HG03135 (cell line): ENCODE data around the gene PCSK5.

Experiments used
- ATAC-seq: cut with Tn5 transposase; IDR thresholded peaks from one replicate; pipeline ENCODE4 v1.9.1; 2021; ENCODE audit warnings: mild to moderate bottlenecking, moderate library complexity; ENCODE audit not compliant: unreplicated experiment

PCSK5 gene

GRCh38 chr9:76221423-76221822 is 330.9 kb downstream of the PCSK5 start:
- ATAC-seq, result no peak

- no peak for ATAC-seq
Measured at GRCh38 chr9:76223749-76224340, 333.4 kb downstream of the PCSK5 start.

GRCh38 chr9:76227156-76227555 is 336.7 kb downstream of the PCSK5 start:
- ATAC-seq, result no peak

- ATAC-seq, result no peak
Measured at GRCh38 chr9:76231001-76231400, 340.5 kb downstream of the PCSK5 start.

GRCh38 chr9:76232861-76233489 is 342.5 kb downstream of the PCSK5 start:
- no peak for ATAC-seq

- ATAC-seq, result no peak
Measured at GRCh38 chr9:76240578-76240977, 350.1 kb downstream of the PCSK5 start.

GRCh38 chr9:76245518-76245917 is 355.0 kb downstream of the PCSK5 start:
- no peak for ATAC-seq

GRCh38 chr9:76246680-76247079 is 356.2 kb downstream of the PCSK5 start:
- ATAC-seq, result no peak

GRCh38 chr9:76247426-76247825 is 357.0 kb downstream of the PCSK5 start:
- ATAC-seq, result no peak

GRCh38 chr9:76249309-76249708 is 358.8 kb downstream of the PCSK5 start:
- ATAC-seq, result no peak

GRCh38 chr9:76255781-76256455 is 365.4 kb downstream of the PCSK5 start:
- no peak for ATAC-seq

GRCh38 chr9:76257311-76257710 is 366.8 kb downstream of the PCSK5 start:
- no peak for ATAC-seq

GRCh38 chr9:76266649-76267283 is 376.3 kb downstream of the PCSK5 start:
- no peak for ATAC-seq

- no peak for ATAC-seq
Measured at GRCh38 chr9:76267284-76267652, 376.8 kb downstream of the PCSK5 start.

- ATAC-seq, result no peak
Measured at GRCh38 chr9:76269789-76270188, 379.3 kb downstream of the PCSK5 start.

- no peak for ATAC-seq
Measured at GRCh38 chr9:76271755-76272154, 381.3 kb downstream of the PCSK5 start.

GRCh38 chr9:76289042-76289441 is 398.6 kb downstream of the PCSK5 start:
- no peak for ATAC-seq

- ATAC-seq, result no peak
Measured at GRCh38 chr9:76289703-76290102, 399.2 kb downstream of the PCSK5 start.

- ATAC-seq, result no peak
Measured at GRCh38 chr9:76290555-76290954, 400.1 kb downstream of the PCSK5 start.

GRCh38 chr9:76292246-76292645 is 401.8 kb downstream of the PCSK5 start:
- ATAC-seq, result no peak

- ATAC-seq, result no peak
Measured at GRCh38 chr9:76292658-76293057, 402.2 kb downstream of the PCSK5 start.

- no peak for ATAC-seq
Measured at GRCh38 chr9:76294301-76294700, 403.8 kb downstream of the PCSK5 start.
